KOPT-K1 (cell line): Measurements from ENCODE around the gene PTPA.

Experiments
- H3K27ac ChIP-seq: fragments of 200-600 bp; sonication (generic); 2 replicates; pipeline ENCODE4 v1.5.1; 2016; ENCODE audit warnings: antibody characterized with exemption, mild to moderate bottlenecking, low read depth, low read length; ENCODE audit not compliant: poor library complexity, severe bottlenecking
- H3K36me3 ChIP-seq: fragments of 200-600 bp; sonication (generic); 2 replicates; pipeline ENCODE4 v1.5.1; 2017; ENCODE audit warnings: antibody characterized with exemption, mild to moderate bottlenecking, low read length, moderate library complexity; ENCODE audit not compliant: insufficient read depth
- H3K9me3 ChIP-seq: fragments of 200-600 bp; sonication (generic); 2 replicates; pipeline ENCODE4 v1.5.1; 2017; ENCODE audit warnings: antibody characterized with exemption, low read length, mild to moderate bottlenecking; ENCODE audit not compliant: insufficient read depth, poor library complexity, severe bottlenecking

Gene PTPA

GRCh38 chr9:129165198-129165597 lies 54.0 kb downstream of the PTPA start:
- H3K9me3 ChIP-seq: no peaks in the 10 kb centered on the region
- no peak overlapping the region for H3K27ac ChIP-seq
- no peaks in the 10 kb centered on the region for H3K36me3 ChIP-seq

- Histone ChIP-seq H3K27ac (peak overlapping the region; percentile 47), H3K9me3 (no peaks in the 10 kb centered on the region), H3K36me3 (no peaks in the 10 kb centered on the region)
These were observed 55.7 kb downstream of the PTPA start for GRCh38 chr9:129166623-129167557.

- Histone ChIP-seq H3K36me3 (no peaks in the 10 kb centered on the region), H3K9me3 (no peaks in the 10 kb centered on the region), H3K27ac (no peak overlapping the region)
These were observed 59.0 kb downstream of the PTPA start for GRCh38 chr9:129170229-129170628.

- no peaks in the 10 kb centered on the region for H3K9me3 ChIP-seq
- no peaks in the 10 kb centered on the region for H3K36me3 ChIP-seq
- no peak overlapping the region for H3K27ac ChIP-seq
These were observed 61.0 kb downstream of the PTPA start for GRCh38 chr9:129171993-129172751.

- Histone ChIP-seq H3K27ac (no peak overlapping the region), H3K36me3 (no peaks in the 10 kb centered on the region)
These were observed 61.6 kb downstream of the PTPA start for GRCh38 chr9:129172816-129173215.

GRCh38 chr9:129173296-129174101 lies 62.3 kb downstream of the PTPA start:
- Histone ChIP-seq H3K36me3 (no peaks in the 10 kb centered on the region), H3K9me3 (no peaks in the 10 kb centered on the region), H3K27ac (no peak overlapping the region)

More at GRCh38 chr9:129172816-129173215, 61.6 kb downstream of the PTPA start:
- H3K9me3 ChIP-seq: no peaks in the 10 kb centered on the region

GRCh38 chr9:129174102-129174723 lies 63.0 kb downstream of the PTPA start:
- Histone ChIP-seq H3K9me3 (no peaks in the 10 kb centered on the region), H3K27ac (no peak overlapping the region), H3K36me3 (no peaks in the 10 kb centered on the region)

- no peaks in the 10 kb centered on the region for H3K9me3 ChIP-seq
- no peaks in the 10 kb centered on the region for H3K36me3 ChIP-seq
- H3K27ac ChIP-seq: no peak overlapping the region
These were observed 63.7 kb downstream of the PTPA start for GRCh38 chr9:129174724-129175514.

- Histone ChIP-seq H3K27ac (no peak overlapping the region), H3K9me3 (no peaks in the 10 kb centered on the region), H3K36me3 (no peaks in the 10 kb centered on the region)
These were observed 64.3 kb downstream of the PTPA start for GRCh38 chr9:129175515-129175824.

GRCh38 chr9:129175825-129176633 lies 64.8 kb downstream of the PTPA start:
- Histone ChIP-seq H3K36me3 (no peaks in the 10 kb centered on the region), H3K9me3 (no peaks in the 10 kb centered on the region), H3K27ac (no peak overlapping the region)

GRCh38 chr9:129176701-129177442 lies 65.7 kb downstream of the PTPA start:
- Histone ChIP-seq H3K9me3 (no peaks in the 10 kb centered on the region), H3K27ac (no peak overlapping the region), H3K36me3 (no peaks in the 10 kb centered on the region)

- Histone ChIP-seq H3K9me3 (no peaks in the 10 kb centered on the region), H3K36me3 (no peaks in the 10 kb centered on the region), H3K27ac (no peak overlapping the region)
These were observed 66.2 kb downstream of the PTPA start for GRCh38 chr9:129177443-129177790.
